Sigmoid colon (tissue), 7 donors: Measurements from ENCODE around the gene GTF2A1L. TPM values are rescaled to one million over a fixed set of nuclear protein-coding genes. Genes with fewer than 3 reads are reported as not detected.
"Not testable (repeated sequence)": the region's sequence is repeated elsewhere in the genome, so short reads cannot be mapped to it uniquely, and the experiment has no call there.

Source experiments
- DNase-seq: peaks from one replicate; pipeline ENCODE4 v3.0.0-alpha.2; 2019
- H3K27ac ChIP-seq, 4 donors: fragments of 200-600 bp; sonication (generic); one replicate each; pipeline ENCODE4 v1.5.1; 2016 to 2019; ENCODE audit warnings: mild to moderate bottlenecking in 1 of 4
- H3K27me3 ChIP-seq, 3 donors: fragments of 200-600 bp; sonication (generic); one replicate each; pipeline ENCODE4 v1.5.1; 2019; ENCODE audit warnings: mild to moderate bottlenecking in 1 of 3
- H3K36me3 ChIP-seq, 4 donors: fragments of 200-600 bp; sonication (generic); one replicate each; pipeline ENCODE4 v1.5.1; 2016 to 2019
- H3K4me1 ChIP-seq, 4 donors: fragments of 200-600 bp; sonication (generic); one replicate each; pipeline ENCODE4 v1.5.1; 2017 to 2019
- H3K4me3 ChIP-seq, 4 donors: fragments of 200-600 bp; sonication (generic); one replicate each; pipeline ENCODE4 v1.5.1; 2017 to 2019; ENCODE audit warnings: mild to moderate bottlenecking in 2 of 4, moderate library complexity in 1 of 4
- H3K9me3 ChIP-seq, 4 donors: fragments of 200-600 bp in 3 of 4; sonication (generic) in 3 of 4; one replicate each; pipeline versions ENCODE4 v1.5.1 to v1.6.1; 2013 to 2019
- CTCF ChIP-seq, 4 experiments: fragments of 450-650 bp in 3 of 4; fragments of 200-600 bp in 1 of 4; IDR thresholded peaks; one replicate each; pipeline ENCODE4 v1.5.1; 2016 to 2019; ENCODE audit warnings: antibody characterized with exemption in 4 of 4, mild to moderate bottlenecking in 3 of 4, moderate library complexity in 2 of 4
- EP300 ChIP-seq, 4 donors: sonication (generic); formaldehyde crosslinking; IDR thresholded peaks; one replicate each; pipeline ENCODE4 v1.6.1; 2017; ENCODE audit warnings: antibody characterized with exemption in 4 of 4
- POLR2A ChIP-seq, 2 donors: fragments of 450-650 bp; IDR thresholded peaks; one replicate each; pipeline ENCODE4 v1.6.1; 2016; ENCODE audit warnings: antibody characterized with exemption in 2 of 2, mild to moderate bottlenecking in 2 of 2, moderate library complexity in 2 of 2
- POLR2AphosphoS5 ChIP-seq, 4 donors: sonication (generic); formaldehyde crosslinking; IDR thresholded peaks; one replicate each; pipeline ENCODE4 v1.6.1; 2017; ENCODE audit warnings: antibody characterized with exemption in 4 of 4
- WGBS, 2 donors: extraction: QIAGEN DNeasy Blood & Tissue Kit; methylation state at CpG; one replicate each; pipeline ENCODE4 v1.1.7; 2013; 5-methylcytosine and 5-hydroxymethylcytosine counted together
- intact Hi-C: fragments of 100-400 bp; cut with DNase I; formaldehyde crosslinking; loops from one replicate; pipeline ENCODE4 v1.15.1; 2023
- polyA plus RNA-seq, 3 donors: library from polyadenylated mRNA; stranded (reverse); fragments of 200-250 nt; gene quantifications; one replicate each; pipeline ENCODE4 v1.2.3, GENCODE V29; 2013
- total RNA-seq, 4 donors: library from RNA; depleted of rRNA; stranded (reverse); fragments of >200 nt; gene quantifications; one replicate each; pipeline ENCODE4 v1.1.0, GENCODE V29; 2016
- donor health status: healthy with polysubstance abuse.
- donor health status: Bipolar disorder and iron deficiency.
- donor health status: healthy.

GTF2A1L gene
- total and polyA plus RNA-seq, 7 donors: 0.66 to 105 (median 26.2) TPM; not detected in 1

GRCh38 chr2:48607307-48608014 is 10.2 kb upstream of the GTF2A1L start:
- H3K4me1 ChIP-seq: no peaks in the 10 kb centered on the region
- intact Hi-C loops: no loop called here
- no peak overlapping the region for H3K4me3 ChIP-seq
- WGBS, 2 donors: 84 to 86% methylated on average over 10 of the region's 10 CpGs
- no peak overlapping the region for H3K27ac ChIP-seq
- H3K36me3 ChIP-seq: no peaks in the 10 kb centered on the region
- no peak for TF ChIP-seq POLR2AphosphoS5 (IDR thresholded peaks at IDR 0.05)
- no peak for TF ChIP-seq POLR2A (IDR thresholded peaks at IDR 0.05)
- TF ChIP-seq CTCF (IDR thresholded peaks at IDR 0.05): no peak
- no peak for TF ChIP-seq EP300 (IDR thresholded peaks at IDR 0.05)
- H3K27me3 ChIP-seq: no peaks in the 10 kb centered on the region
- no peak for DNase-seq
- no peaks in the 10 kb centered on the region for H3K9me3 ChIP-seq

- Histone ChIP-seq H3K36me3 (no peaks in the 10 kb centered on the region), H3K27ac (no peak overlapping the region), H3K4me1 (no peaks in the 10 kb centered on the region), H3K9me3 (no peaks in the 10 kb centered on the region), H3K4me3 (no peak overlapping the region), H3K27me3 (no peaks in the 10 kb centered on the region)
- no peak for TF ChIP-seq POLR2AphosphoS5 (IDR thresholded peaks at IDR 0.05)
- TF ChIP-seq EP300 (IDR thresholded peaks at IDR 0.05): no peak
- no peak for TF ChIP-seq POLR2A (IDR thresholded peaks at IDR 0.05)
- no peak for TF ChIP-seq CTCF (IDR thresholded peaks at IDR 0.05)
- DNase-seq: no peak
- WGBS, 2 donors: 77 to 88% methylated on average over 2 of the region's 2 CpGs
- intact Hi-C loops: no loop called here
Measured at GRCh38 chr2:48613211-48613610, 4.4 kb upstream of the GTF2A1L start.

GRCh38 chr2:48614581-48614980 is 3.1 kb upstream of the GTF2A1L start:
- H3K27ac ChIP-seq, H3K4me3 ChIP-seq, H3K27me3 ChIP-seq, H3K36me3 ChIP-seq, DNase-seq, H3K9me3 ChIP-seq, intact Hi-C loops, H3K4me1 ChIP-seq: not testable (repeated sequence)
- WGBS, 2 donors: 97% methylated on average over 35 of the region's 35 CpGs

GRCh38 chr2:48619526-48619925 is 1.9 kb downstream of the GTF2A1L start:
- WGBS, 2 donors: 87 to 93% methylated on average over 2 of the region's 2 CpGs
- Histone ChIP-seq H3K27me3 (no peaks in the 10 kb centered on the region), H3K4me1 (peaks cover 0 to 10% (median 0%) of the 10 kb centered on the region in 4 donors), H3K36me3 (no peaks in the 10 kb centered on the region), H3K27ac (no peak overlapping the region), H3K9me3 (no peaks in the 10 kb centered on the region), H3K4me3 (no peak overlapping the region)
- intact Hi-C loops: no loop called here
- DNase-seq: no peak
- TF ChIP-seq POLR2A (IDR thresholded peaks at IDR 0.05): no peak
- TF ChIP-seq EP300 (IDR thresholded peaks at IDR 0.05): no peak
- no peak for TF ChIP-seq CTCF (IDR thresholded peaks at IDR 0.05)
- no peak for TF ChIP-seq POLR2AphosphoS5 (IDR thresholded peaks at IDR 0.05)

- Histone ChIP-seq H3K4me3 (no peak overlapping the region), H3K9me3 (no peaks in the 10 kb centered on the region), H3K36me3 (no peaks in the 10 kb centered on the region), H3K27me3 (no peaks in the 10 kb centered on the region), H3K27ac (no peak overlapping the region), H3K4me1 (peaks cover 0 to 10% (median 0%) of the 10 kb centered on the region in 4 donors)
- TF ChIP-seq POLR2A (IDR thresholded peaks at IDR 0.05) (no peak), EP300 (IDR thresholded peaks at IDR 0.05) (no peak), CTCF (IDR thresholded peaks at IDR 0.05) (no peak), POLR2AphosphoS5 (IDR thresholded peaks at IDR 0.05) (no peak)
- intact Hi-C loops: no loop called here
- 93 to 96% methylated on average over 7 of the region's 7 CpGs for WGBS, 2 donors
- DNase-seq: no peak
Measured at GRCh38 chr2:48620604-48621003, 2.9 kb downstream of the GTF2A1L start.

- H3K36me3 ChIP-seq, intact Hi-C loops, H3K27ac ChIP-seq, DNase-seq, H3K4me3 ChIP-seq, H3K27me3 ChIP-seq, H3K9me3 ChIP-seq: not testable (repeated sequence)
- 93 to 94% methylated on average over 5 of the region's 5 CpGs for WGBS, 2 donors
- peaks cover 0 to 10% (median 0%) of the 10 kb centered on the region in 4 donors for H3K4me1 ChIP-seq
Measured at GRCh38 chr2:48622691-48623090, 5.0 kb downstream of the GTF2A1L start.
